ENCODE measurements around the gene KIF1B. TPM values are rescaled to one million over a fixed set of nuclear protein-coding genes. Genes with fewer than 3 reads are reported as not detected.

Gene KIF1B
- total RNA-seq, 4 donors from 2014 or later: 63.1 to 83.8 (median 71.2) TPM

DNA sequence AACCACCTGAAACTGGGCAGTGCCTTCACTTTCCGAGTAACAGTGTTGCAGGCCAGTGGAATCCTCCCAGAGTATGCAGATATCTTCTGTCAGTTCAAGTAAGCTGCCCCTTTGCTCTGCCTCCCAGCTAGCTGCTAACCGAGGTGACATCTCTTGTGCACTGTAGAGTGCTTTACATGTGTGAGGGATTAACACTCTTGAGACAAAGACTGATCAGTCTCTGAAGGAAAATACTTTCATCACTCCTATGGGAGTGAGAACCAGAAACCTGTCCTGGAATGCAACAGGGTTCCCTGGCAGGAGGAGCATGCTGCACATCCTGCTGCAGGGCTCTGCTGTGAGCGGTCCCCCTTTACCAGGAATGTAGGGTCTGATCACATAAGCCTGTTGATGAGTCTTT is 127.1 kb downstream of the KIF1B start:
- no peak for ATAC-seq
- Histone ChIP-seq H3K4me1 (no peaks in the 10 kb centered on the region), H3K27ac (no peak overlapping the region), H3K4me3 (no peak overlapping the region), H3K27me3 (no peaks in the 10 kb centered on the region), H3K36me3 (peaks cover 3 to 85% of the 10 kb centered on the region in 2 donors), H3K9me3 (no peaks in the 10 kb centered on the region)
- TF ChIP-seq POLR2AphosphoS5 (IDR thresholded peaks at IDR 0.05) (no peak), EP300 (IDR thresholded peaks at IDR 0.05) (no peak), POLR2A (IDR thresholded peaks at IDR 0.05) (no peak)
- TF ChIP-seq, protein P1, sequence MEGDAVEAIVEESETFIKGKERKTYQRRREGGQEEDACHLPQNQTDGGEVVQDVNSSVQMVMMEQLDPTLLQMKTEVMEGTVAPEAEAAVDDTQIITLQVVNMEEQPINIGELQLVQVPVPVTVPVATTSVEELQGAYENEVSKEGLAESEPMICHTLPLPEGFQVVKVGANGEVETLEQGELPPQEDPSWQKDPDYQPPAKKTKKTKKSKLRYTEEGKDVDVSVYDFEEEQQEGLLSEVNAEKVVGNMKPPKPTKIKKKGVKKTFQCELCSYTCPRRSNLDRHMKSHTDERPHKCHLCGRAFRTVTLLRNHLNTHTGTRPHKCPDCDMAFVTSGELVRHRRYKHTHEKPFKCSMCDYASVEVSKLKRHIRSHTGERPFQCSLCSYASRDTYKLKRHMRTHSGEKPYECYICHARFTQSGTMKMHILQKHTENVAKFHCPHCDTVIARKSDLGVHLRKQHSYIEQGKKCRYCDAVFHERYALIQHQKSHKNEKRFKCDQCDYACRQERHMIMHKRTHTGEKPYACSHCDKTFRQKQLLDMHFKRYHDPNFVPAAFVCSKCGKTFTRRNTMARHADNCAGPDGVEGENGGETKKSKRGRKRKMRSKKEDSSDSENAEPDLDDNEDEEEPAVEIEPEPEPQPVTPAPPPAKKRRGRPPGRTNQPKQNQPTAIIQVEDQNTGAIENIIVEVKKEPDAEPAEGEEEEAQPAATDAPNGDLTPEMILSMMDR (IDR thresholded peaks at IDR 0.05): no peak
- WGBS, 2 donors (ENCODE audit: low coverage in 1 of 2): 61 to 70% methylated on average over 2 to 3 of the region's 3 CpGs

DNA sequence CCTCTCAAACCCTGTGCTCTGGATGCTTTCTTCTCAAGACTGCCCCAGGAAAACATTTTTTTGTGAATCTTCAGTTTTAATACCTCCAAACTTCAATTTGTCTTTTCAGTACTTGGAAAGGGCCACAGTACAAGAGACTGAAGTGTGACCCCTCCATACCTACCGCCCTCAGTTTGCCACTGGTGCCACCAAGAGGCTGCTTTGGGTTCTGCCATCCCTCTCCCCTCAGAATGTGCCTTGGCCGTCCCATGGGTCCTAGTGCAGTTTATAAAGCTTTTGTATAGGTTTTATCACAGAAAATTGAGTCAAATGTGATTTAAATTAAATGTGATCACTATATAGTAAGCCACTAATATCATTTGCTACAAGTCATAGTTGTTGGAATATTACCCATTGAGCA is 127.7 kb downstream of the KIF1B start:
- H3K36me3 ChIP-seq: peaks cover 7 to 86% of the 10 kb centered on the region in 2 donors
- no peak overlapping the region for H3K27ac ChIP-seq
- H3K4me3 ChIP-seq: no peak overlapping the region
- ATAC-seq: peak; percentile 63
- no peak for TF ChIP-seq EP300 (IDR thresholded peaks at IDR 0.05)
- no peak for TF ChIP-seq POLR2A (IDR thresholded peaks at IDR 0.05)
- no peak for TF ChIP-seq POLR2AphosphoS5 (IDR thresholded peaks at IDR 0.05)
- TF ChIP-seq, protein P1 (IDR thresholded peaks at IDR 0.05): peak; percentile 58 to 78 (median 66)
- no peaks in the 10 kb centered on the region for H3K27me3 ChIP-seq
- 10 to 25% methylated on average over 2 of the region's 2 CpGs for WGBS, 2 donors (ENCODE audit: low coverage in 1 of 2)
- H3K4me1 ChIP-seq: no peaks in the 10 kb centered on the region
- H3K9me3 ChIP-seq: no peaks in the 10 kb centered on the region

DNA sequence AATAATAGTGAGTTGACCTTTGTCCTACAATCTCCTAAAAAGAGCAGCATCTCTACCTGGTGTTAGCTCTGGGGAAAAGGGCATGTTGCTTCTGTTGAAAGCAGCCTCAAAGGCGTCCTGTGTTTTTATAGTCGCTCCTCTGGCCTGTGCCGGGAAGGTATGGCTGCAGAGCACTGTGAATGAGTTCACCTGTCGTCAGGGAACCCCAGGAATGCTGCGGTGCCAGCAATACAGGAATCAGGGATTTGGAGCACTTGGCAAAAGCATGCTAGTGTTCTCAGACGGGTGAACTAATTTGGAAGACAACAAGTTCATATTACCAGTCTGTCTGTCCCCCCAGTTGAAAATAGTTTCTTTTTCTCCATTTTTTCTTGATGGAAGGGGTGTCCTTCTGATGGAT is 128.2 kb downstream of the KIF1B start:
- no peak overlapping the region for H3K4me3 ChIP-seq
- no peaks in the 10 kb centered on the region for H3K27me3 ChIP-seq
- ATAC-seq: no peak
- WGBS, 2 donors (ENCODE audit: low coverage in 1 of 2): 70 to 92% methylated on average over 2 to 6 of the region's 6 CpGs
- H3K27ac ChIP-seq: no peak overlapping the region
- H3K4me1 ChIP-seq: no peaks in the 10 kb centered on the region
- H3K9me3 ChIP-seq: no peaks in the 10 kb centered on the region
- peaks cover 9 to 86% of the 10 kb centered on the region in 2 donors for H3K36me3 ChIP-seq
- TF ChIP-seq POLR2A (IDR thresholded peaks at IDR 0.05) (no peak), POLR2AphosphoS5 (IDR thresholded peaks at IDR 0.05) (no peak), EP300 (IDR thresholded peaks at IDR 0.05) (no peak)
- TF ChIP-seq, protein P1 (IDR thresholded peaks at IDR 0.05): no peak

DNA sequence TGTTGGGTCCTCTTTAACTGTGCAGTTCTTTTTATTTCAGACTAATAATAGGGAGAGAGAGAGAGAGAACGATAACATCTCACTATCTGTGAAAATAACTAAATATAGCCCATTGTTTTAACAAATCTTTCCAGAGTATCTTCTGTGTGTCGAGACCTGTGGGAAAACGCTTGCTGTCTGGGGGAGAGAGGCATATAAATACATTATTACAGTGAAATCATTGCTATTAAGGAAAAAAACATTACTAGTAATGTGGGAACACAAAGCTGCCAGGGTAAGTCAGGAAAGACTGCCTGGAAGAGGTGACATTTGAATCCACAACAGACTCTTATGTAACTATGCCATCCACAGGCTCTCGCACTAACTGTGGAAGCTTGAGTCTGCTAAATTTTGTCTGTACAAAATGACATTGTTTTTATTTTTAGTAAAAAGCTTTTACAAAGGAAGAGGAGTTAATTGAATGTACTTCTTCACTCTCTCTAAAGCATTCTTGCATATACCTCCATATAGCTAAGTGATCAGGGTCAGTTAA is 128.7 kb downstream of the KIF1B start:
- Histone ChIP-seq H3K4me1 (no peaks in the 10 kb centered on the region), H3K36me3 (peaks cover 9 to 86% of the 10 kb centered on the region in 2 donors), H3K4me3 (no peak overlapping the region), H3K27me3 (no peaks in the 10 kb centered on the region), H3K9me3 (no peaks in the 10 kb centered on the region), H3K27ac (no peak overlapping the region)
- ATAC-seq: no peak
- 64 to 100% methylated on average over 1 to 4 of the region's 4 CpGs for WGBS, 2 donors (ENCODE audit: low coverage in 1 of 2)
- no peak for TF ChIP-seq POLR2A (IDR thresholded peaks at IDR 0.05)
- TF ChIP-seq EP300 (IDR thresholded peaks at IDR 0.05): no peak
- no peak for TF ChIP-seq POLR2AphosphoS5 (IDR thresholded peaks at IDR 0.05)
- TF ChIP-seq, protein P1 (IDR thresholded peaks at IDR 0.05): no peak

DNA sequence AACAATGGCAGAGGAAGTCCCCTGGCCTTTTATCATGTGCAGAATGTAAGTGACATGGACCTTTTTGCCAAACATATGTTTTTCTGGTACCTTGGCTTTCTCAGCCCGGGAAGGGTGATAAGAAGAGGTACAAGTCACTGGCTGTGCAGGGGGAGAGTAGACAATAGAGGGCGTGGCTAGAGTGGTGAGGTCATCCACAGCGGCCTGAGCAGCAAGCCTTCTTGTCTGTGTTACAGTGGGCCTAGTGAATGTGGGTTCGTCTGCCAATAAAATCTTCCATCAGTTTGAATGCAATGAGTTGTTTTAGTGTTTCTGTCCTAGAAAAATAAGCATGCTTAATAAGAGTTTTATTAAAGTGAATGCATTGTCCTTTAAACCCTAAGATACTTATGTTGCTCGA is 129.4 kb downstream of the KIF1B start:
- TF ChIP-seq EP300 (IDR thresholded peaks at IDR 0.05) (no peak), POLR2A (IDR thresholded peaks at IDR 0.05) (no peak), POLR2AphosphoS5 (IDR thresholded peaks at IDR 0.05) (no peak)
- TF ChIP-seq, protein P1 (IDR thresholded peaks at IDR 0.05): no peak
- H3K9me3 ChIP-seq: no peaks in the 10 kb centered on the region
- ATAC-seq: no peak
- no peaks in the 10 kb centered on the region for H3K4me1 ChIP-seq
- no peak overlapping the region for H3K27ac ChIP-seq
- no peak overlapping the region for H3K4me3 ChIP-seq
- H3K36me3 ChIP-seq: peaks cover 9 to 86% of the 10 kb centered on the region in 2 donors
- no peaks in the 10 kb centered on the region for H3K27me3 ChIP-seq
- WGBS, 2 donors (ENCODE audit: low coverage in 1 of 2): 29 to 42% methylated on average over 3 to 5 of the region's 5 CpGs

All from gastroesophageal sphincter (tissue), 4 donors.